Lung (tissue), 12 donors: ENCODE measurements around the gene NPIPB6. TPM values are rescaled to one million over a fixed set of nuclear protein-coding genes. Genes with fewer than 3 reads are reported as not detected.

ENCODE experiments used
- ATAC-seq: fragments of 200-7000 bp; cut with Tn5 transposase; one replicate; pipeline ENCODE4 v1.9.1; 2020; ENCODE audit warnings: moderate number of reproducible peaks; ENCODE audit not compliant: insufficient read depth, low FRiP score
- DNase-seq, 3 donors: peaks; one replicate each; pipeline ENCODE4 v3.0.0-alpha.2; 2013 to 2017
- H3K27ac ChIP-seq, 2 donors: one replicate each; pipeline ENCODE4 v1.5.1; 2013; ENCODE audit warnings: mild to moderate bottlenecking in 2 of 2, moderate library complexity in 2 of 2, control low read depth in 1 of 2, inconsistent platforms in 1 of 2, low read depth in 1 of 2, low read length in 1 of 2
- H3K27me3 ChIP-seq, 3 donors: one replicate each; pipeline ENCODE4 v1.5.1; 2013; ENCODE audit warnings: low read length in 2 of 3; ENCODE audit not compliant: control insufficient read depth in 3 of 3, insufficient read depth in 3 of 3
- H3K36me3 ChIP-seq, 4 donors: one replicate each; pipeline ENCODE4 v1.5.1; 2013; ENCODE audit warnings: low read length in 4 of 4, mild to moderate bottlenecking in 1 of 4, moderate library complexity in 1 of 4; ENCODE audit not compliant: control insufficient read depth in 4 of 4, insufficient read depth in 4 of 4
- H3K4me1 ChIP-seq, 5 donors: one replicate each; pipeline ENCODE4 v1.5.1; 2013; ENCODE audit warnings: low read length in 5 of 5, mild to moderate bottlenecking in 2 of 5, moderate library complexity in 1 of 5; ENCODE audit not compliant: control insufficient read depth in 5 of 5, insufficient read depth in 5 of 5
- H3K4me3 ChIP-seq: one replicate; pipeline ENCODE4 v1.5.1; 2013; ENCODE audit warnings: mild to moderate bottlenecking, control low read depth, moderate library complexity
- H3K9ac ChIP-seq, 2 donors: one replicate each; pipeline ENCODE4 v1.5.1; 2013; ENCODE audit warnings: low read length in 2 of 2, control low read depth in 1 of 2; ENCODE audit not compliant: insufficient read depth in 1 of 2
- H3K9me3 ChIP-seq, 4 donors: one replicate each; pipeline ENCODE4 v1.5.1; 2013; ENCODE audit warnings: low read length in 3 of 4, mild to moderate bottlenecking in 1 of 4, moderate library complexity in 1 of 4; ENCODE audit not compliant: control insufficient read depth in 4 of 4, insufficient read depth in 3 of 4
- CTCF ChIP-seq: IDR thresholded peaks from 2 replicates; pipeline ENCODE4 v1.5.1; 2012; ENCODE audit warnings: mild to moderate bottlenecking; ENCODE audit errors: control extremely low read depth, extremely low read depth
- WGBS, 2 donors: extraction: QIAGEN DNeasy Blood & Tissue Kit; methylation state at CpG; one replicate each; pipeline ENCODE4 v1.1.7; 2013; 5-methylcytosine and 5-hydroxymethylcytosine counted together
- polyA plus RNA-seq, 2 donors: library from polyadenylated mRNA; stranded (reverse); fragments of 200-250 nt; gene quantifications; one replicate each; pipeline ENCODE4 v1.2.1, GENCODE V29; 2013
- total RNA-seq, 2 donors: library from RNA; depleted of rRNA in 1 of 2; stranded (reverse); fragments of >200 nt in 1 of 2; gene quantifications; one replicate each; pipeline ENCODE4 v1.2.1, GENCODE V29; 2014 to 2021
- donor health status: control.
- donor health status: control.
- donor health status: Bipolar disorder and iron deficiency.
- donor health status: healthy.
- donor health status: DM: yes; HTN: yes; CAD: no.

NPIPB6 gene
- total and polyA plus RNA-seq, 4 donors, result 0.14 to 6.1 (median 1.4) TPM

DNA sequence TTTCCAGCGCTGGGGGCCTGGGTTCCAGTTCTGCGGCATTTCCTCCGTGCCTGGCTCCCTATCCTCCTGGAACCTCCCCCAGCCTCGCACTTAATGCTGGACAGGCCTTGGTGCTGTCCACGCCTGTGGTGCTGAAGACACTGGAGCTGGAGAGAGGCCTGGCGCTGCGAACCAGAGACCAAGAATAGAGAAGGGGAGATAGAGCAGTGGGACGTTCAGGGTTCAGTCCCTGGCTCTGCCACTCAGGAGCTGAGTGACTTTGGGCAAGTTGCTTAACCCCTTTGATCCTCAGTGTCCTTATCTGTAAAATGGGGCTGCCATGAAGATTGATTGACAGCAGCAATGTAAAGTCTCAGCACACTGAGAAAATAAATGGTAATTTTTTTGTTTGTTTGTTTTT is 59.1 kb downstream of the NPIPB6 start:
- Histone ChIP-seq H3K4me3 (no peak overlapping the region), H3K9me3 (no peaks in the 10 kb centered on the region), H3K4me1 (no peaks in the 10 kb centered on the region), H3K9ac (no peak overlapping the region), H3K27me3 (no peaks in the 10 kb centered on the region), H3K27ac (no peak overlapping the region), H3K36me3 (no peaks in the 10 kb centered on the region)
- DNase-seq (peak; percentile 61 to 66 (median 65)), ATAC-seq (no peak)
- TF ChIP-seq CTCF, result no peak
- WGBS, 2 donors, result 70 to 74% methylated on average over 8 of the region's 8 CpGs

DNA sequence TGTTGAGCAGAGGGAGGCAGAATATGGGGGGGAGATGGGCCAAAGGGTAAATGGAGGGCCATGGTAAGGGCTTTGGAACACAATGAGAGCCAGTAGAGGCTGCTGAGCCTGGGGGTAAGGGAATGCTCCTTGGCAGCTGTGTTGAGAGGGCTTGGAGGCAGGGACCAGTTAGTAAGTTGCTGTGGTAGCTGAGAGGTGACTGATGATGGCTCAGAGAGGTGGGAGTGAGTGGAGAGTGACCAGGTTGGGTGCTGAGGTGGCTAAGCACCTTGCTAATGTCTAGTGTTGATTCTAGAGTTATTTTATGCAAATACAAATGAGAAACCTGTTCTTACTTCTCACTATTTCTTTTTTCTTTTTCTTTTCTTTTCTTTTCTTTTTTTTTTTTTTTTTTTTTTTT is 60.2 kb downstream of the NPIPB6 start:
- no peak for TF ChIP-seq CTCF
- DNase-seq, result no peak
- H3K9me3 ChIP-seq, result no peaks in the 10 kb centered on the region
- no peaks in the 10 kb centered on the region for H3K27me3 ChIP-seq
- H3K36me3 ChIP-seq, result no peaks in the 10 kb centered on the region
- H3K4me3 ChIP-seq, result no peak overlapping the region
- no peak overlapping the region for H3K27ac ChIP-seq
- peaks cover 0 to 2% (median 0%) of the 10 kb centered on the region in 5 donors for H3K4me1 ChIP-seq
- no peak for ATAC-seq
- no peak overlapping the region for H3K9ac ChIP-seq

- no peak for TF ChIP-seq CTCF
- Histone ChIP-seq H3K27me3 (no peaks in the 10 kb centered on the region), H3K36me3 (no peaks in the 10 kb centered on the region), H3K27ac (no peak overlapping the region), H3K9me3 (no peaks in the 10 kb centered on the region), H3K4me3 (no peak overlapping the region), H3K4me1 (peaks cover 0 to 6% (median 0%) of the 10 kb centered on the region in 5 donors), H3K9ac (no peak overlapping the region)
- 93 to 95% methylated on average over 2 of the region's 2 CpGs for WGBS, 2 donors
- DNase-seq (no peak), ATAC-seq (no peak)
Measured at GRCh38 chr16:28301620-28302019, 61.7 kb downstream of the NPIPB6 start.

GRCh38 chr16:28301154-28301553 is 62.2 kb downstream of the NPIPB6 start:
- H3K9me3 ChIP-seq, result no peaks in the 10 kb centered on the region
- WGBS, 2 donors, result 76 to 81% methylated on average over 6 of the region's 6 CpGs
- ATAC-seq (no peak), DNase-seq (no peak)
- H3K4me1 ChIP-seq, result peaks cover 0 to 6% (median 0%) of the 10 kb centered on the region in 5 donors
- H3K36me3 ChIP-seq, result no peaks in the 10 kb centered on the region
- no peak overlapping the region for H3K27ac ChIP-seq
- no peaks in the 10 kb centered on the region for H3K27me3 ChIP-seq
- H3K4me3 ChIP-seq, result no peak overlapping the region
- TF ChIP-seq CTCF, result no peak
- no peak overlapping the region for H3K9ac ChIP-seq
